Central memory CD8-positive, alpha-beta T cell (primary cell): ENCODE measurements around the gene FNDC10.
A peak's percentile ranks its signal among the peaks of the same experiment; 100 is the strongest.

Source experiments
- ATAC-seq: fragments of 150-1000 bp; cut with Tn5 transposase; replicated peaks from 2 replicates; pipeline ENCODE4 v1.10.0; 2022; ENCODE audit warnings: mild to moderate bottlenecking, moderate FRiP score, moderate number of reproducible peaks; ENCODE audit not compliant: poor library complexity, severe bottlenecking; ENCODE audit errors: extremely low read depth
- DNase-seq, 2 donors: peaks; one replicate each; pipeline ENCODE4 v3.0.0; 2021; ENCODE audit warnings: low spot score in 2 of 2
- H3K27ac Mint-ChIP-seq: one replicate; pipeline ENCODE4 v1.8.0; 2022; ENCODE audit warnings: low read depth, mild to moderate bottlenecking, moderate library complexity, mixed read lengths
- H3K27me3 Mint-ChIP-seq: one replicate; pipeline ENCODE4 v1.8.0; 2022; ENCODE audit warnings: mixed read lengths
- H3K36me3 Mint-ChIP-seq: one replicate; pipeline ENCODE4 v1.8.0; 2022; ENCODE audit warnings: mild to moderate bottlenecking, moderate library complexity, mixed read lengths; ENCODE audit not compliant: insufficient read depth
- H3K4me1 Mint-ChIP-seq: one replicate; pipeline ENCODE4 v1.8.0; 2022; ENCODE audit warnings: mixed read lengths
- H3K4me3 Mint-ChIP-seq: one replicate; pipeline ENCODE4 v1.8.0; 2022; ENCODE audit warnings: mild to moderate bottlenecking, moderate library complexity, mixed read lengths
- H3K9me3 Mint-ChIP-seq: one replicate; pipeline ENCODE4 v1.8.0; 2022; ENCODE audit warnings: mixed read lengths

The FNDC10 gene

GRCh38 chr1:1573843-1574720 lies 25.9 kb downstream of the FNDC10 start:
- peaks cover 41% of the 10 kb centered on the region for H3K36me3 Mint-ChIP-seq
- no peaks in the 10 kb centered on the region for H3K9me3 Mint-ChIP-seq
- H3K4me3 Mint-ChIP-seq, result peak overlapping the region; percentile 98
- no peaks in the 10 kb centered on the region for H3K27me3 Mint-ChIP-seq
- DNase-seq, result peak in 1 of 2 donors; percentile 22
- peak overlapping the region; percentile 100 for H3K27ac Mint-ChIP-seq
- peaks cover 30% of the 10 kb centered on the region for H3K4me1 Mint-ChIP-seq
- ATAC-seq, result peak; percentile 80

GRCh38 chr1:1569341-1569740 lies 30.6 kb downstream of the FNDC10 start:
- Mint-ChIP-seq H3K9me3 (no peaks in the 10 kb centered on the region), H3K27me3 (no peaks in the 10 kb centered on the region), H3K4me1 (peaks cover 34% of the 10 kb centered on the region), H3K4me3 (no peak overlapping the region), H3K27ac (peak overlapping the region; percentile 64), H3K36me3 (peaks cover 55% of the 10 kb centered on the region)
- ATAC-seq, result no peak
- DNase-seq, result no peak

GRCh38 chr1:1567891-1568291 lies 32.0 kb downstream of the FNDC10 start:
- peak overlapping the region; percentile 44 for H3K27ac Mint-ChIP-seq
- H3K36me3 Mint-ChIP-seq, result peaks cover 57% of the 10 kb centered on the region
- H3K9me3 Mint-ChIP-seq, result no peaks in the 10 kb centered on the region
- DNase-seq (no peak), ATAC-seq (no peak)
- no peaks in the 10 kb centered on the region for H3K27me3 Mint-ChIP-seq
- H3K4me3 Mint-ChIP-seq, result no peak overlapping the region
- H3K4me1 Mint-ChIP-seq, result peaks cover 24% of the 10 kb centered on the region

- H3K9me3 Mint-ChIP-seq, result no peaks in the 10 kb centered on the region
- no peak overlapping the region for H3K4me3 Mint-ChIP-seq
- ATAC-seq, result no peak
- H3K27me3 Mint-ChIP-seq, result no peaks in the 10 kb centered on the region
- DNase-seq, result no peak
- H3K4me1 Mint-ChIP-seq, result peaks cover 24% of the 10 kb centered on the region
- peaks cover 59% of the 10 kb centered on the region for H3K36me3 Mint-ChIP-seq
- H3K27ac Mint-ChIP-seq, result peak overlapping the region; percentile 44
Measured at GRCh38 chr1:1567152-1567875, 32.6 kb downstream of the FNDC10 start.

- ATAC-seq (no peak), DNase-seq (no peak)
- Mint-ChIP-seq H3K27ac (no peak overlapping the region), H3K27me3 (no peaks in the 10 kb centered on the region), H3K4me3 (no peak overlapping the region), H3K9me3 (no peaks in the 10 kb centered on the region), H3K4me1 (peaks cover 28% of the 10 kb centered on the region), H3K36me3 (peaks cover 60% of the 10 kb centered on the region)
Measured at GRCh38 chr1:1565340-1565739, 34.6 kb downstream of the FNDC10 start.

GRCh38 chr1:1564268-1564667 lies 35.7 kb downstream of the FNDC10 start:
- no peak overlapping the region for H3K27ac Mint-ChIP-seq
- H3K36me3 Mint-ChIP-seq, result peaks cover 55% of the 10 kb centered on the region
- no peak overlapping the region for H3K4me3 Mint-ChIP-seq

GRCh38 chr1:1563688-1564087 lies 36.2 kb downstream of the FNDC10 start:
- no peaks in the 10 kb centered on the region for H3K9me3 Mint-ChIP-seq
- peaks cover 22% of the 10 kb centered on the region for H3K4me1 Mint-ChIP-seq
- peaks cover 55% of the 10 kb centered on the region for H3K36me3 Mint-ChIP-seq
- H3K27me3 Mint-ChIP-seq, result no peaks in the 10 kb centered on the region
- no peak for DNase-seq
- ATAC-seq, result no peak
- H3K4me3 Mint-ChIP-seq, result no peak overlapping the region
- no peak overlapping the region for H3K27ac Mint-ChIP-seq

More at GRCh38 chr1:1564268-1564667, 35.7 kb downstream of the FNDC10 start:
- ATAC-seq (no peak), DNase-seq (no peak)
- H3K9me3 Mint-ChIP-seq, result no peaks in the 10 kb centered on the region
- H3K27me3 Mint-ChIP-seq, result no peaks in the 10 kb centered on the region
- peaks cover 19% of the 10 kb centered on the region for H3K4me1 Mint-ChIP-seq

- Mint-ChIP-seq H3K4me1 (peaks cover 27% of the 10 kb centered on the region), H3K9me3 (no peaks in the 10 kb centered on the region), H3K27ac (no peak overlapping the region), H3K36me3 (peaks cover 53% of the 10 kb centered on the region), H3K4me3 (no peak overlapping the region), H3K27me3 (no peaks in the 10 kb centered on the region)
- ATAC-seq, result no peak
- DNase-seq, result no peak
Measured at GRCh38 chr1:1562556-1563195, 37.3 kb downstream of the FNDC10 start.

GRCh38 chr1:1561801-1562470 lies 38.0 kb downstream of the FNDC10 start:
- peaks cover 49% of the 10 kb centered on the region for H3K36me3 Mint-ChIP-seq
- H3K27ac Mint-ChIP-seq, result peak overlapping the region; percentile 76

GRCh38 chr1:1560178-1560577 lies 39.8 kb downstream of the FNDC10 start:
- ATAC-seq (no peak), DNase-seq (no peak)
- Mint-ChIP-seq H3K27ac (no peak overlapping the region), H3K4me1 (peaks cover 18% of the 10 kb centered on the region), H3K9me3 (no peaks in the 10 kb centered on the region), H3K4me3 (no peak overlapping the region), H3K36me3 (peaks cover 39% of the 10 kb centered on the region), H3K27me3 (no peaks in the 10 kb centered on the region)

More at GRCh38 chr1:1561801-1562470, 38.0 kb downstream of the FNDC10 start:
- no peaks in the 10 kb centered on the region for H3K27me3 Mint-ChIP-seq
- no peak for ATAC-seq
- peaks cover 20% of the 10 kb centered on the region for H3K4me1 Mint-ChIP-seq
- H3K4me3 Mint-ChIP-seq, result no peak overlapping the region
- no peak for DNase-seq
- H3K9me3 Mint-ChIP-seq, result no peaks in the 10 kb centered on the region

GRCh38 chr1:1559066-1559465 lies 40.9 kb downstream of the FNDC10 start:
- Mint-ChIP-seq H3K9me3 (no peaks in the 10 kb centered on the region), H3K27ac (peak overlapping the region; percentile 46), H3K4me1 (peaks cover 23% of the 10 kb centered on the region), H3K27me3 (no peaks in the 10 kb centered on the region), H3K36me3 (peaks cover 30% of the 10 kb centered on the region), H3K4me3 (no peak overlapping the region)
- DNase-seq (no peak), ATAC-seq (no peak)

GRCh38 chr1:1558591-1558990 lies 41.3 kb downstream of the FNDC10 start:
- no peak overlapping the region for H3K4me3 Mint-ChIP-seq
- peak overlapping the region; percentile 53 for H3K27ac Mint-ChIP-seq
- DNase-seq, result no peak
- peaks cover 23% of the 10 kb centered on the region for H3K4me1 Mint-ChIP-seq
- H3K27me3 Mint-ChIP-seq, result no peaks in the 10 kb centered on the region
- H3K36me3 Mint-ChIP-seq, result peaks cover 27% of the 10 kb centered on the region
- H3K9me3 Mint-ChIP-seq, result no peaks in the 10 kb centered on the region
- no peak for ATAC-seq
